Measurements from ENCODE around the gene JADE1. TPM values are rescaled to one million over a fixed set of nuclear protein-coding genes. Genes with fewer than 3 reads are reported as not detected.

Gene JADE1
- total RNA-seq (2011; cell fraction: chromatin; rRNA removed; ENCODE audit: low replicate concordance): 40.6 and 42.8 TPM in 2 replicates
- 21.5 and 22.1 TPM in 2 replicates for total RNA-seq (2011; cell fraction: nucleolus; rRNA removed)
- total RNA-seq (2011; cell fraction: nucleoplasm; rRNA removed): 31.1 and 35.1 TPM in 2 replicates
- total RNA-seq (2014; rRNA removed) (24.2 and 24.4 TPM in 2 replicates), total RNA-seq (2014; rRNA removed; fragmentation: Illumina TruSeq; extraction: Trizol) (29.8 and 32.3 TPM in 2 replicates), total RNA-seq (2015; rRNA removed; fragmentation: Illumina TruSeq; extraction: Trizol) (23.5 and 26.5 TPM in 2 replicates), total RNA-seq (2021) (37.3 and 37.9 TPM in 2 replicates), polyA plus RNA-seq (2011; rRNA removed) (14.4 and 16.6 TPM in 2 replicates), polyA plus RNA-seq (2014; fragmentation: Illumina TruSeq; extraction: Trizol) (24.0 and 26.5 TPM in 2 replicates), polyA plus RNA-seq (2014; fragmentation: Nextera tagmentation; extraction: Ambion mirVana) (10 to 100 TPM in 1 of 2 experiments, 1 to 10 TPM in 1; 8.3 to 10.8 TPM), polyA plus RNA-seq (2014; rRNA removed) (18.5 and 18.6 TPM in 2 replicates), polyA minus RNA-seq (2011; rRNA and poly(A)+ RNA removed) (32.5 and 34.1 TPM in 2 replicates), Bru-seq, nascent RNA (percentile 90 among the genes with signal in this experiment), BruChase-seq, experiment 1, labeled RNA remaining after a 2-hour chase (percentile 87 among the genes with signal in this experiment), BruChase-seq, experiment 2, labeled RNA remaining after a 6-hour chase (percentile 86 among the genes with signal in this experiment)
- polyA plus RNA-seq (2011; cell fraction: cytosol; rRNA removed): 11.4 and 12.2 TPM in 2 replicates
- polyA plus RNA-seq (2011; cell fraction: nucleus; rRNA removed): 21.5 and 25.9 TPM in 2 replicates
- polyA plus RNA-seq (2012): 17.0 and 21.9 TPM in 2 replicates
- 13.6 and 14.0 TPM in 2 replicates for polyA minus RNA-seq (2011; cell fraction: cytosol; rRNA and poly(A)+ RNA removed)
- polyA minus RNA-seq (2011; cell fraction: nucleus; rRNA and poly(A)+ RNA removed): 21.7 and 22.4 TPM in 2 replicates
- long read RNA-seq, experiment 1, full-length matches to known transcripts: 118 of 255 reads
- long read RNA-seq, experiment 1, partial matches to known transcripts: 40 of 255 reads
- long read RNA-seq, experiment 1, other reads (novel, unspliced or antisense): 97 of 255 reads
- long read RNA-seq, experiment 2, full-length matches to known transcripts: 9 of 29 reads
- long read RNA-seq, experiment 2, partial matches to known transcripts: 8 of 29 reads
- long read RNA-seq, experiment 2, other reads (novel, unspliced or antisense): 12 of 29 reads
- long read RNA-seq, experiment 3, full-length matches to known transcripts: 17 of 25 reads
- long read RNA-seq, experiment 3, partial matches to known transcripts: 4 of 25 reads
- long read RNA-seq, experiment 3, other reads (novel, unspliced or antisense): 4 of 25 reads

DNA sequence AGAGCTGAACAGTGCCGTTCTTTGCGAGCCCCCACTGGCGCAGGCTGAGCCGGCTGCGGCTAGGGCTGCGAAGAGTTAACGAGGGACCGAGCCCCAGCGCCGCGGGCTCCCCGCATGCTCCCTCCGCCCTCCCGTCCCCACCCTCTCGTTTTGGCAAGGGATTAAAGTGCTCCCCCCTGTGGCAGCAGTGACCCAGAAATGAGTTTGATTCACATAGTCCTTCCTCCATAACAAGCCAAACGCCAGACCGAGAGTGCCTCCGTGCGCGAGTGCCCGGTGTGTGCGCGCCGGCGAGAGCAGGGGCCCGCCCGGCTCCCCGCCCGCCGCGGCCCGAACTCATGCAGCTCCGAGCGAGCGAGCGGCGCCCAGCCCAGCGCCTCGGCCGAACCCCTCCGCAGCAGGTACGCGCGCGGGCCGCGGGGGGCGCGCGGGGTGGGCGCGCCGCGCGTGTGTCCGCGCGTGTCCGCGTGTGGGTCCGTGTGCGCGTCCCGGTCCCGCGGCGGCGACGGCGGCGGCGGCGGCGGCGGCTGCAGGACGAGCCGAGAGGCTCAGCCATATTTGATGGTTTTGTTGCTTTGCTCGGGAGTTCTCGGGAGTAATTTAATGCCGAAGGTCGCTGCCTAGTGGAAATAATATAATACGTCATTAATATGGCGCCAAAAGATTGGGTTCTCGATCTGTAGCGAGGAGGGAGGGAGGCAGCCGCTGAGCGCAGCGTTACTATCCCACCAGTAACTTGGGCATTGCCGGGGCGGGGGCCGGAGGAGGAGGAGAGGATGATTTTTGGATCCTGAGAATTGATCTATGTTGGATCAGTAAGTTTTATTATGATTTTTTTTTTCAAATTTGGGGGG lies at the start of gene JADE1:
TSS of gene JADE1 (plus strand) at position 224 of the 854 bp plus-strand sequence. CDS start 22,059 bp downstream, outside the sequence.
- H3K4me2 ChIP-seq (ENCODE audit: insufficient read depth, low read length): peak within 1 kb of the TSS; percentile 98
- in situ Hi-C loops (cut with MboI): no loop called here
- H3K27me3 ChIP-seq (ENCODE audit: control insufficient read depth in 2 of 2, insufficient read depth in 2 of 2, low read length in 2 of 2): no peaks in the 10 kb centered on the region
- POLR2A ChIA-PET: interaction anchor here (0.6 to 1.5 kb wide), 6 partner anchors 9 to 883 kb away, joined by 3 to 6 read pairs (median 4); no protein-coding TSS in a partner anchor
- no TSS peak for BruUV-seq (replicated peaks)
- H4K20me1 ChIP-seq (replicated peaks; ENCODE audit: control insufficient read depth, insufficient read depth, low read length): no peaks in the 10 kb centered on the region; the same call in 1 of the 2 replicates
- peak; percentile 86 to 97 (median 88) for DNase-seq (ENCODE audit: extremely low read depth in 1 of 4, low spot score in 3 of 4)
- peak; percentile 73 for ATAC-seq
- H2AFZ ChIP-seq (ENCODE audit: low read depth, low read length): peak within 1 kb of the TSS; percentile 94
- H3K79me2 ChIP-seq (ENCODE audit: control insufficient read depth, insufficient read depth, low read length): peaks cover 42% of the 10 kb centered on the region
- peaks cover 6 to 19% of the 10 kb centered on the region in 2 experiments; a peak in 4 of 5 replicates for H3K4me1 ChIP-seq (replicated peaks in 1 of 2; ENCODE audit: control insufficient read depth in 2 of 2, insufficient read depth in 2 of 2, low read length in 2 of 2)
- peak within 1 kb of the TSS; percentile 97 to 98 for H3K9ac ChIP-seq (ENCODE audit: insufficient read depth in 1 of 2, low read depth in 2 of 2, low read length in 2 of 2)
- H3K9me1 ChIP-seq (ENCODE audit: control insufficient read depth, insufficient read depth, low read length): no peaks in the 10 kb centered on the region
- no peaks in the 10 kb centered on the region for H3K9me3 ChIP-seq (replicated peaks; ENCODE audit: control insufficient read depth, insufficient read depth, low read depth, low read length)
- intact Hi-C loops (cut with micrococcal nuclease): loop anchor here (1.0 to 10.0 kb wide), 8 partner anchors 27 to 522 kb away; partner anchors contain the start of genes C4orf33 and PGRMC2
- peak; percentile 88 for FAIRE-seq
- under 1% methylated on average over 54 of the region's 91 CpGs for WGBS (ENCODE audit: insufficient coverage, low coverage, missing lambda C conversion rate)
- peak within 1 kb of the TSS; percentile 99 for H3K27ac ChIP-seq (ENCODE audit: extremely low read depth, low read depth, low read length)
- H3K36me3 ChIP-seq (ENCODE audit: control insufficient read depth, insufficient read depth, low read length): no peaks in the 10 kb centered on the region
- H3K4me3 ChIP-seq: peak within 1 kb of the TSS; percentile 93
- CTCF ChIA-PET (ENCODE audit: low intra/inter-chr PET ratio): interaction anchor here (0.6 to 1.8 kb wide), 5 partner anchors 235 to 424 kb away, joined by 3 to 6 read pairs (median 3); no protein-coding TSS in a partner anchor
- TF ChIP-seq LARP7 (IDR thresholded peaks at IDR 0.05) (peak; percentile 48; the same call in 1 of the 2 replicates), BCOR (IDR thresholded peaks at IDR 0.05) (no peak; the same call in 1 of the 2 replicates), NFIC (IDR thresholded peaks at IDR 0.05) (peak; percentile 36; the same call in 1 of the 2 replicates), ZNF316 (IDR thresholded peaks at IDR 0.05) (peak; percentile 12; the same call in 1 of the 2 replicates), ZNF143 (CRISPR knock-in tag; IDR thresholded peaks at IDR 0.05) (no peak), ZNF57 (CRISPR knock-in tag; IDR thresholded peaks at IDR 0.05) (no peak), CHD1 (IDR thresholded peaks at IDR 0.05; ENCODE audit: low read length) (no peak), ZC3H8 (IDR thresholded peaks at IDR 0.05) (no peak), YBX1 (IDR thresholded peaks at IDR 0.05) (no peak), MYBL2 (IDR thresholded peaks at IDR 0.05; ENCODE audit: low read depth) (no peak), MYBL2 (CRISPR knock-in tag; IDR thresholded peaks at IDR 0.05; ENCODE audit: borderline replicate concordance) (no peak), NFRKB (IDR thresholded peaks at IDR 0.05; ENCODE audit: low read depth) (peak; percentile 89), OTX1 (CRISPR knock-in tag; IDR thresholded peaks at IDR 0.05) (no peak), IRF2 (CRISPR knock-in tag; IDR thresholded peaks at IDR 0.05) (no peak), HMG20A (CRISPR knock-in tag; conservative IDR thresholded peaks at IDR 0.05) (no peak)

Data from K562 (cell line).